PC-9 (cell line): ENCODE data around the gene LRP3. TPM values are rescaled to one million over a fixed set of nuclear protein-coding genes. Genes with fewer than 3 reads are reported as not detected.
"Not testable (repeated sequence)": the region's sequence is repeated elsewhere in the genome, so short reads cannot be mapped to it uniquely, and the experiment has no call there.

Source experiments
- BruUV-seq: library from RNA; stranded (reverse); fragments of 400-500 nt; replicated peaks from 2 replicates; lab custom pipeline; 2021; lab: Mats Ljungman, UMichigan
- CTCF ChIA-PET: fragments of 300-600 bp; sonication (Branson Sonifier 250); formaldehyde crosslinking; loops from one replicate; lab custom pipeline; 2022; ENCODE audit warnings: antibody characterized with exemption; lab: Charles Lee
- POLR2A ChIA-PET: fragments of 300-600 bp; sonication (Branson Sonifier 250); formaldehyde crosslinking; loops from one replicate; lab custom pipeline; 2022; ENCODE audit warnings: antibody characterized with exemption; ENCODE audit not compliant: unreplicated experiment; lab: Charles Lee
- DNase-seq, 2 experiments: peaks; one replicate each; pipeline versions ENCODE4 v3.0.0 to v3.0.0-alpha.2; 2015 to 2022; ENCODE audit warnings: mixed read lengths in 1 of 2
- H2AFZ ChIP-seq: fragments of 200-600 bp; sonication (generic); 2 replicates; pipeline ENCODE4 v1.8.1; 2017; ENCODE audit warnings: antibody characterized with exemption
- H3F3A ChIP-seq: fragments of 200-600 bp; sonication (generic); 2 replicates; pipeline ENCODE4 v1.8.1; 2017; ENCODE audit warnings: antibody characterized with exemption, mild to moderate bottlenecking, low read depth; ENCODE audit not compliant: insufficient read depth
- H3K27ac ChIP-seq: fragments of 200-600 bp; sonication (generic); 2 replicates; pipeline ENCODE4 v1.6.1; 2016; ENCODE audit warnings: mixed run types
- H3K27me3 ChIP-seq: fragments of 200-600 bp; sonication (generic); 2 replicates; pipeline ENCODE4 v1.6.1; 2016; ENCODE audit warnings: low read depth, mixed run types; ENCODE audit not compliant: insufficient read depth
- H3K36me3 ChIP-seq: fragments of 200-600 bp; sonication (generic); 2 replicates; pipeline ENCODE4 v1.6.1; 2016; ENCODE audit warnings: low read depth, mixed run types
- H3K4me1 ChIP-seq: fragments of 200-600 bp; sonication (generic); replicated peaks from 2 replicates; pipeline ENCODE4 v1.6.1; 2016; ENCODE audit warnings: mixed run types; ENCODE audit not compliant: insufficient read depth
- H3K4me2 ChIP-seq: fragments of 200-600 bp; sonication (generic); 2 replicates; pipeline ENCODE4 v1.6.1; 2017; ENCODE audit warnings: mixed run types
- H3K4me3 ChIP-seq: fragments of 200-600 bp; sonication (generic); 2 replicates; pipeline ENCODE4 v1.6.1; 2016; ENCODE audit warnings: mixed run types
- H3K79me2 ChIP-seq: fragments of 200-600 bp; sonication (generic); 2 replicates; pipeline ENCODE4 v1.6.1; 2017; ENCODE audit warnings: low read depth, mixed run types
- H3K9me2 ChIP-seq: fragments of 200-600 bp; sonication (generic); 2 replicates; pipeline ENCODE4 v1.8.1; 2017; ENCODE audit warnings: mild to moderate bottlenecking; ENCODE audit not compliant: insufficient read depth
- H3K9me3 ChIP-seq: fragments of 200-600 bp; sonication (generic); 2 replicates; pipeline ENCODE4 v1.8.1; 2016; ENCODE audit warnings: low read depth; ENCODE audit not compliant: insufficient read depth
- H4K20me1 ChIP-seq: fragments of 200-600 bp; sonication (generic); 2 replicates; pipeline ENCODE4 v1.8.1; 2017; ENCODE audit not compliant: insufficient read depth
- EZH2 ChIP-seq: fragments of 200-600 bp; sonication (generic); IDR thresholded peaks from 2 replicates; pipeline ENCODE4 v1.8.0; 2017; ENCODE audit warnings: antibody characterized with exemption, low read depth
- intact Hi-C: fragments of 100-400 bp; cut with micrococcal nuclease; formaldehyde crosslinking; loops from one replicate; pipeline ENCODE4 v1.10.0; 2022; ENCODE audit not compliant: unreplicated experiment
- total RNA-seq: library from RNA; stranded (reverse); gene quantifications from 2 replicates; pipeline ENCODE4 v1.2.3, GENCODE V29; 2021
- TF ChIP-seq, protein P1 (sequence below): fragments of 200-600 bp; sonication (generic); conservative IDR thresholded peaks from 2 replicates; pipeline ENCODE4 v1.6.1; 2017; ENCODE audit warnings: mixed run types, antibody characterized with exemption, mild to moderate bottlenecking, moderate library complexity

Gene LRP3
- total RNA-seq, 1 experiment from 2014 or later, result 2.3 TPM

GRCh38 chr19:33189453-33189852 is 4.7 kb upstream of the LRP3 start:
- BruUV-seq, result no TSS peak
- Histone ChIP-seq H3K9me2 (no peaks in the 10 kb centered on the region), H4K20me1 (no peaks in the 10 kb centered on the region), H3F3A (no peaks in the 10 kb centered on the region), H3K4me2 (no peak overlapping the region), H3K36me3 (no peaks in the 10 kb centered on the region), H3K27me3 (peaks cover 24% of the 10 kb centered on the region), H3K27ac (no peak overlapping the region), H3K4me1 (no peaks in the 10 kb centered on the region), H3K79me2 (no peaks in the 10 kb centered on the region), H2AFZ (no peak overlapping the region), H3K9me3 (no peaks in the 10 kb centered on the region), H3K4me3 (no peak overlapping the region)
- CTCF ChIA-PET, result no interaction called here
- intact Hi-C loops, result no loop called here
- POLR2A ChIA-PET, result no interaction called here
- TF ChIP-seq, protein P1, sequence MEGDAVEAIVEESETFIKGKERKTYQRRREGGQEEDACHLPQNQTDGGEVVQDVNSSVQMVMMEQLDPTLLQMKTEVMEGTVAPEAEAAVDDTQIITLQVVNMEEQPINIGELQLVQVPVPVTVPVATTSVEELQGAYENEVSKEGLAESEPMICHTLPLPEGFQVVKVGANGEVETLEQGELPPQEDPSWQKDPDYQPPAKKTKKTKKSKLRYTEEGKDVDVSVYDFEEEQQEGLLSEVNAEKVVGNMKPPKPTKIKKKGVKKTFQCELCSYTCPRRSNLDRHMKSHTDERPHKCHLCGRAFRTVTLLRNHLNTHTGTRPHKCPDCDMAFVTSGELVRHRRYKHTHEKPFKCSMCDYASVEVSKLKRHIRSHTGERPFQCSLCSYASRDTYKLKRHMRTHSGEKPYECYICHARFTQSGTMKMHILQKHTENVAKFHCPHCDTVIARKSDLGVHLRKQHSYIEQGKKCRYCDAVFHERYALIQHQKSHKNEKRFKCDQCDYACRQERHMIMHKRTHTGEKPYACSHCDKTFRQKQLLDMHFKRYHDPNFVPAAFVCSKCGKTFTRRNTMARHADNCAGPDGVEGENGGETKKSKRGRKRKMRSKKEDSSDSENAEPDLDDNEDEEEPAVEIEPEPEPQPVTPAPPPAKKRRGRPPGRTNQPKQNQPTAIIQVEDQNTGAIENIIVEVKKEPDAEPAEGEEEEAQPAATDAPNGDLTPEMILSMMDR, result no peak
- no peak for DNase-seq

DNA sequence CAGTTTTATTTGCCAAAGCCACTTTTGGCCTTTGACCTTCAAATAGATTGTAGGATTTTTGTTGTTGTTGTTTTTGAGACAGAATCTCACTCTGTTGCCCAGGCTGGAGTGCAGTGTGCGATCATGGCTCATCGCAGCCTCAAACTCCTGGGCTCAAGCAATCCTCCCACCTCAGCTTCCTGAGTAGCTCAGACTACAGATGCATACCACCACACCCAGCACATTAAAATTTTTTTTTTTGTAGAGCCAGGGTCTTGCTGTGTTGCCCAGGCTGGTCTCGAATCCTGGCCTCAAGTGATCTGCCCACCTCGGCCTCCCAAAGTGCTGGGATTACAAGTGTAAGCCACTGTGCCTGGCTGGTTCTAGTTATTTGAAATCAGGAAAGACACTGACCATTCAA is 3.0 kb upstream of the LRP3 start:
- POLR2A ChIA-PET, intact Hi-C loops, CTCF ChIA-PET, DNase-seq, H3F3A ChIP-seq, H3K4me3 ChIP-seq, H3K4me2 ChIP-seq, H3K9me3 ChIP-seq, BruUV-seq, H3K4me1 ChIP-seq, H3K27ac ChIP-seq, H4K20me1 ChIP-seq, H2AFZ ChIP-seq, H3K79me2 ChIP-seq, H3K9me2 ChIP-seq, H3K36me3 ChIP-seq: not testable (repeated sequence)
- H3K27me3 ChIP-seq, result peaks cover 24% of the 10 kb centered on the region

DNA sequence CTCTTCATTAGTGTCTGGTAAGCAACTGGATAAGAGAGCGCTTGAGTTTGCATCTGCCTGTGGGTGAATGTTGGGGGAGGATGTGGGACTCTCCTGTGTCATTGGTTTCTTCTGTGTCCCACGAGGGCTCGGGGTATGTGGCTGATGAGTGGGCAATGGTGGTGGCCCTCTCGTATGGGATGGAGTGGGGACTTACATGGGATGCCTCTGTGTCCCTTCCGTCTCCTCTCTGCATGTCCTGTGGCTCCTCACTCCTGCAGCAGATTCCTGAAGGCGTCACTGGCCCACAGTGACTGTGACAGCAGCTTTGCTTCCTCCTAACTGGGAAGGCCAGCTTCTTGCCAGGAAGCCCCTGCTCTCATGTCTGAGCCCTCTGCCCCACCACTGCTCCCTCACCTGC is 2.6 kb upstream of the LRP3 start:
- no peak for DNase-seq
- Histone ChIP-seq H3K4me2 (no peak overlapping the region), H3F3A (no peaks in the 10 kb centered on the region), H3K27me3 (peaks cover 24% of the 10 kb centered on the region), H3K9me3 (no peaks in the 10 kb centered on the region), H3K4me1 (no peaks in the 10 kb centered on the region), H3K36me3 (no peaks in the 10 kb centered on the region), H2AFZ (no peak overlapping the region), H3K4me3 (no peak overlapping the region), H3K9me2 (no peaks in the 10 kb centered on the region), H3K27ac (no peak overlapping the region), H4K20me1 (no peaks in the 10 kb centered on the region), H3K79me2 (no peaks in the 10 kb centered on the region)
- no peak for TF ChIP-seq EZH2
- TF ChIP-seq, protein P1, result no peak
- ChIA-PET POLR2A (no interaction called here), CTCF (no interaction called here)
- BruUV-seq, result no TSS peak
- intact Hi-C loops, result no loop called here

- ChIA-PET POLR2A (no interaction called here), CTCF (no interaction called here)
- TF ChIP-seq, protein P1, result no peak
- TF ChIP-seq EZH2, result no peak
- H3K4me1 ChIP-seq, result no peaks in the 10 kb centered on the region
- H3K36me3 ChIP-seq, result no peaks in the 10 kb centered on the region
- no peaks in the 10 kb centered on the region for H3K9me2 ChIP-seq
- H3F3A ChIP-seq, result no peaks in the 10 kb centered on the region
- BruUV-seq, result no TSS peak
- H3K79me2 ChIP-seq, result no peaks in the 10 kb centered on the region
- H3K4me3 ChIP-seq, result no peak overlapping the region
- intact Hi-C loops, result no loop called here
- H4K20me1 ChIP-seq, result no peaks in the 10 kb centered on the region
- no peak overlapping the region for H2AFZ ChIP-seq
- H3K4me2 ChIP-seq, result no peak overlapping the region
- no peaks in the 10 kb centered on the region for H3K9me3 ChIP-seq
- no peak overlapping the region for H3K27ac ChIP-seq
- H3K27me3 ChIP-seq, result peaks cover 24% of the 10 kb centered on the region
- DNase-seq, result no peak
These were observed 2.1 kb upstream of the LRP3 start for GRCh38 chr19:33192010-33192409.
